Activated CD4-positive, alpha-beta T cell treated with anti-CD3 and anti-CD28 coated beads for 36 hours (primary cell): ENCODE results near the gene RCN1. TPM values are rescaled to one million over a fixed set of nuclear protein-coding genes. Genes with fewer than 3 reads are reported as not detected.

Source experiments
- ATAC-seq: fragments of 200-7000 bp; cut with Tn5 transposase; one replicate; pipeline ENCODE4 v1.10.0; 2021; ENCODE audit warnings: mild to moderate bottlenecking, moderate library complexity
- CTCF ChIA-PET: fragments of 350-600 bp; sonication (Branson Sonifier 250); formaldehyde crosslinking; loops from one replicate; lab custom pipeline; 2021; ENCODE audit warnings: antibody characterized with exemption; lab: Charles Lee
- POLR2A ChIA-PET: fragments of 350-600 bp; sonication (Branson Sonifier 250); formaldehyde crosslinking; loops from one replicate; lab custom pipeline; 2021; ENCODE audit warnings: antibody characterized with exemption, inconsistent platforms; lab: Charles Lee
- DNase-seq: peaks from one replicate; pipeline ENCODE4 v3.0.0-alpha.2; 2020
- H3K27ac Mint-ChIP-seq: one replicate; pipeline ENCODE4 v1.8.0; 2021; ENCODE audit warnings: mixed read lengths
- H3K27me3 Mint-ChIP-seq: one replicate; pipeline ENCODE4 v1.8.0; 2021; ENCODE audit warnings: mixed read lengths
- H3K36me3 Mint-ChIP-seq: one replicate; pipeline ENCODE4 v1.8.0; 2021; ENCODE audit warnings: low read depth, mixed read lengths
- H3K4me1 Mint-ChIP-seq: one replicate; pipeline ENCODE4 v1.8.0; 2021; ENCODE audit warnings: mixed read lengths
- H3K4me3 Mint-ChIP-seq: one replicate; pipeline ENCODE4 v1.8.0; 2021; ENCODE audit warnings: mild to moderate bottlenecking, moderate library complexity, mixed read lengths
- H3K9me3 Mint-ChIP-seq: one replicate; pipeline ENCODE4 v1.8.0; 2021; ENCODE audit warnings: low read depth, mixed read lengths
- intact Hi-C, 2 experiments: fragments of 100-400 bp; cut with DNase I in 1 of 2; cut with micrococcal nuclease in 1 of 2; formaldehyde crosslinking; loops; one replicate each; pipeline versions ENCODE4 v1.14.2 to v1.15.1; 2022 to 2024; cut with DNase I, micrococcal nuclease
- total RNA-seq, 2 experiments: library from RNA; stranded (reverse); gene quantifications; one replicate each; pipeline ENCODE4 v1.2.3, GENCODE V29; 2021

The RCN1 gene
- total RNA-seq, 2 experiments from 2014 or later: 19.1 to 24.1 TPM

DNA sequence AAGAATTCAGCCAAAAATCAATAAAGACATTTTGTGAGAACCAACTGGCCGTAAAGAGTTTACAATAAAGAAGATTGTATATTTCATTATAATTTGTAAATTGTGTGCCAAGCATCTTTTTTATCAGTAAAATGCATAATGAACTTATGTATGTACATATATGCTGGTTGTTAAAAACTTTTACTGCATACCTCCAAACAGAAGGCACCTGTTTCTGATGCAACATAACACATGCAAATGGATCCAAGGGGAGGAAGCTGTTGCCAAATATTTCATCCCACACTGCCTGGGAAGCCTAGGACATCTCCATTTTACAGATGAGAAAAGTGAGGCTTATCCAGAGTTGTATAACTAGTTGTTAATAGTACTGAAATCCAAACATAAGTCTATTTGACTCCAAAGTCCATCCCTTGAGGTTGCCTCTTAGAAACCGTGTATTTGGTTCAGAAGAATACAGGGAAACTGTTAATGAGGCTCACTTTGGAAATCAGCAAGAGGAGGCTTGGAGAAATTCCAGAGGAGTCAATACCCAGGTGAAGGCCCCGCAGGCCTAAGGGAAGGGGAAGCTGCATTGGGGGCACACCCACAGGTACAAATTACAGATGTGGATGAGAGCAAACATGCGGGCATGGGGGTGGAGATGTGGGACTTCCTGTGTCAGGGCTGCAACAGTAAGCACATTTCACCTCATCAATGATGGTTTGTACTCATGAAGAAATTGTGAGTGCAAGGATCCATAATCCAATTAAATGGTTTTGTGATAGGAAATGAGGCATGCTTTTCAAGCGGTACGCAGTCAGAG, 51.1 kb downstream of the RCN1 start:
- no peak for DNase-seq
- no peak for ATAC-seq
- intact Hi-C loops: no loop called here
- Mint-ChIP-seq H3K4me3 (no peak overlapping the region), H3K36me3 (no peaks in the 10 kb centered on the region), H3K9me3 (no peaks in the 10 kb centered on the region), H3K27me3 (peaks cover 8% of the 10 kb centered on the region), H3K27ac (no peak overlapping the region), H3K4me1 (no peaks in the 10 kb centered on the region)
- POLR2A ChIA-PET: no interaction called here
- CTCF ChIA-PET: interaction anchor here (0.9 to 1.1 kb wide), 2 partner anchors 33 to 91 kb away, joined by 3 read pairs; no protein-coding TSS in a partner anchor

DNA sequence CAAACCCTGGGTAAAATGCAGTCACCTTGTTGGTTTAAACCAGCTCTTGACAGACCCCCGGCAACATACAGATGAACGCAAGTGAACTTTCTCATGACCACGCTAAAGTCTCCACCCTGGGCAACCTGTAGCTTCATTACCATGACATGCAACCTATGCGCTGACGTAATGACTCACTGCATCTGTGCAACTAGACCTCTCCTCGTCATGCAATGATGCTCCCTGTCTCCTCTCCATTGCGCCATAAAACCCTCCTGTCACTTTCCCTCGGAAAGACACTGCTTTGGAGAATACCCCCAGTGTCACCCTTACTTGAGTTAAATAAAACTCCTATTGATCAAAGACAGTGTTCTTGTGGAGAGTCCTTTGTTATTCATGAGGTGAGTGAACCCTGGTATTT, 52.5 kb downstream of the RCN1 start:
- Mint-ChIP-seq H3K9me3 (no peaks in the 10 kb centered on the region), H3K36me3 (no peaks in the 10 kb centered on the region), H3K27ac (no peak overlapping the region), H3K4me1 (no peaks in the 10 kb centered on the region), H3K27me3 (peaks cover 8% of the 10 kb centered on the region), H3K4me3 (no peak overlapping the region)
- intact Hi-C loops: no loop called here
- DNase-seq (no peak), ATAC-seq (no peak)
- POLR2A ChIA-PET: no interaction called here
- CTCF ChIA-PET: interaction anchor here (0.8 to 0.9 kb wide), 2 partner anchors 92 to 543 kb away, joined by 3 read pairs; no protein-coding TSS in a partner anchor

DNA sequence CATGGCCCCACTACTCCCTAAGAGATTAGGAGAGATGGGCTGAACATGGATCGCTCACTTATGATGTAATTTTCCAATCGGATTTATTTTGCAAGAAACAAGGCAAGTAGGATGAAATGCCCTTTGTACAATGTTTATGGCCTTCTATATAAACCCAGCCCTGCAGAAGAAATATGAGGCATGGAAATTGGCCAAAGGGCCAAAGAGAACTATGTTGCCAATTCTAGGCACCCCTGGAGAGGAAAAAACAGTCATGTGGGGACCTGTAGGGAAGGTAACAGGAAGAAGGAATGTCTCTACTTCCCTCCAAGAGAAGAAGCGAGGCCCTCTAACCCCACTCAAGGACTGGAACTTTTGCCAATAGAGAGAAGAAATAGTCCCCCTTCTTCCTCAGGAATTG, 54.4 kb downstream of the RCN1 start:
- DNase-seq (no peak), ATAC-seq (no peak)
- Mint-ChIP-seq H3K27me3 (peaks cover 14% of the 10 kb centered on the region), H3K27ac (no peak overlapping the region), H3K9me3 (no peaks in the 10 kb centered on the region), H3K4me3 (no peak overlapping the region), H3K4me1 (no peaks in the 10 kb centered on the region), H3K36me3 (no peaks in the 10 kb centered on the region)
- intact Hi-C loops: no loop called here
- ChIA-PET CTCF (interaction anchor here (0.7 kb wide), 1 partner anchor 18 kb away, joined by 4 read pairs; no protein-coding TSS in a partner anchor), POLR2A (no interaction called here)

DNA sequence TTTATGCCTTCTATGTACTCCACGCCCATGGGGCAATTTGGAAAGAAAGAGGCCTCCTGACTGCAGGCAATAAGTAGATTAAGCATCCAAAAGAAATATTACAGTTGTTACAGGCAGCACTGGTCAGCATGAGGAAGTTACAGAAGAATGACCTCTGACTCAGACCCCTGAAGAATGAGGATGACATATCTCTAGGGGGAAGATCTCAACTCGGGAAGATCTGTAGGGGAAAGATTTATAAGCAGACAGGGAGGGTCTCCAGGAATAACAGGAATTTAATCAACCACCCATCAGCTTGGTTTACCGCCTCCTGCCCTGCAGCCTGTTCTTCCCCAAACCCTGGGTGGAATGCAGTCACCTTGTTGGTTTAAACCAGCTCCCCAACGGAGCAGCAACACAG, 58.0 kb downstream of the RCN1 start:
- H3K36me3 Mint-ChIP-seq: no peaks in the 10 kb centered on the region
- intact Hi-C loops: no loop called here
- peaks cover 33% of the 10 kb centered on the region for H3K27me3 Mint-ChIP-seq
- no peaks in the 10 kb centered on the region for H3K4me1 Mint-ChIP-seq
- no peak overlapping the region for H3K4me3 Mint-ChIP-seq
- no peak overlapping the region for H3K27ac Mint-ChIP-seq
- no peak for ATAC-seq
- CTCF ChIA-PET: no interaction called here
- POLR2A ChIA-PET: no interaction called here
- no peaks in the 10 kb centered on the region for H3K9me3 Mint-ChIP-seq
- no peak for DNase-seq

DNA sequence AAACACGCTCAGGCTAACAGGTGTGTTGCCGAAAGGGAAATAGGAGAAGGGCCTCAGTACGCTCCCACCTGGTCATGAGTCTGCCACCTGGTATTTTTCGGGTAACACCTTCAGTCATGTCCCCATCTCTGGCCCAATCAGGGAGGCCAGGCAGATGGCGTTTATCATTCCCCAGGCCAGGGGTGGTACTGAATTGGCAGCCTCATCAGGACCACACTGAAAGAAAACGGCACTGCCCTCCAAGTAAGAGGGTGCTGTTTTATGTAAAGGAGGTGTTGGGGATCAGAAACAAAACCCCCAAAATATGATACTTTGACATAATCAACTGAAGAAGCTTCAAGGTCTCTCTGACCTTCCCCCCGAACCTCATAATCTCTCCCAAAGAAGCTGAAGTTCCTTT, 58.9 kb downstream of the RCN1 start:
- peaks cover 35% of the 10 kb centered on the region for H3K27me3 Mint-ChIP-seq
- H3K27ac Mint-ChIP-seq: no peak overlapping the region
- H3K4me3 Mint-ChIP-seq: no peak overlapping the region
- intact Hi-C loops: no loop called here
- POLR2A ChIA-PET: no interaction called here
- H3K9me3 Mint-ChIP-seq: no peaks in the 10 kb centered on the region
- ATAC-seq (no peak), DNase-seq (no peak)
- H3K4me1 Mint-ChIP-seq: no peaks in the 10 kb centered on the region
- CTCF ChIA-PET: interaction anchor here (0.6 kb wide), 1 partner anchor 24 kb away, joined by 3 read pairs; no protein-coding TSS in a partner anchor
- H3K36me3 Mint-ChIP-seq: no peaks in the 10 kb centered on the region

DNA sequence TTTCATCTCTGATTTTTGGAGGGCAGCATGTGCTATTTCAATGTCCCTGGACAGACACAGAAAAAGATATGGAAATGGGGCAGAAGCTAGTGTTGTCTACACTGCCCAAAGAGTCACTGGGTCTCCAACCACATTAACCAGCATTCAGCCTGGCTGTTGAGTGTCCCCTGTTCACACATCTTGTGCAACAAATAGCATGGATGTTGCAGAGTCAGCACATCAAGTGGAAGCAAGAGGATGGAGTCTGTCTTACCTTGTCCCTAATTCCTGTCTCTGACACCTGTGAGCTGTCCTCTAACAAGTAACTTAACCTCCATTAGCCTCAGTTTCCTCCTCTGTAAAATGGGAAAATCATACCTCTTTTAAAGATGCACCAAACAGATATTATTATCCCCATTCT, 60.2 kb downstream of the RCN1 start:
- intact Hi-C loops: no loop called here
- H3K27me3 Mint-ChIP-seq: peaks cover 30% of the 10 kb centered on the region

DNA sequence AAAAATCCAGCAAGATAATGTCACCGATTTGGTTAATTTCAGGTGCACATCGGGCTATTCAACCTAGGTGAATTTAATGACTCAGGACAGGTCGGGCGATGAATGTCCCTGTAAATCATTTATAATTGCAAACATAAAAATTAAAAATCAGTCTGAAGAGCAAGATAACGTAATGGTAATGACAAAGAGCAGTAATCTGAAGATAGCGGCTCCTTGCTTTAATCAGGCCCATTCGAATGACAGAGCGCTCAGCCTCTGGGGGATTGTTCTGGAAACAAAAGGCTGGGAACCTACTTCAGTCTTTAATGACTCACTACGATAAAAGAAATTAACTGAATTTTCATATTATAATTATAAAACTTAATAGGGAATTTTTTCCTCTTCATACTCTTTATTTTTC, 61.3 kb downstream of the RCN1 start:
- DNase-seq: no peak
- CTCF ChIA-PET: no interaction called here
- ATAC-seq: no peak
- POLR2A ChIA-PET: no interaction called here
- no peak overlapping the region for H3K4me3 Mint-ChIP-seq
- no peak overlapping the region for H3K27ac Mint-ChIP-seq
- peaks cover 28% of the 10 kb centered on the region for H3K27me3 Mint-ChIP-seq
- intact Hi-C loops: no loop called here
- peaks cover 4% of the 10 kb centered on the region for H3K9me3 Mint-ChIP-seq
- H3K36me3 Mint-ChIP-seq: no peaks in the 10 kb centered on the region
- no peaks in the 10 kb centered on the region for H3K4me1 Mint-ChIP-seq

More for the DNA sequence above, 60.2 kb downstream of the RCN1 start:
- ChIA-PET CTCF (interaction anchor here (0.7 to 1.0 kb wide), 2 partner anchors 25 to 37 kb away, joined by 3 to 5 read pairs; no protein-coding TSS in a partner anchor), POLR2A (no interaction called here)
- Mint-ChIP-seq H3K9me3 (no peaks in the 10 kb centered on the region), H3K4me1 (no peaks in the 10 kb centered on the region), H3K36me3 (no peaks in the 10 kb centered on the region), H3K4me3 (no peak overlapping the region), H3K27ac (no peak overlapping the region)
- ATAC-seq (no peak), DNase-seq (no peak)

DNA sequence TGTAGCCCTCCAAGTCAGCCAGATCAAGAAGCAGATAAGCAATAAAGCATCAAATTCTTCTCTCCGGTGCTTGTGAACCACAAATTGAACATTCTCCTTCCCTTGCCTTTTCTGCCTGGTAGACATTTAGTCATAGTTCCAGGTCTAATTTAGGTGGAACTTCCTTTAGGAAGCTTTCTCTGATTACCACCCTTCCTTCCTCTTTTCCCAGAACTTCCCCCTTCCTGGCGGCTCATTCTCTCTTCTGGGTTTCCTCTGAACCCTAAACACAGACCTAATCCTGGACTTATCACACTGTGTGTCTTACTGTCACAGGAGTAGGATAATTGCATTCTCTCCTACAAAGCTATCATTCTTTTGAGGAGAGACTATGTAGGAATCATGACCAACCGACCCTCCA, 61.9 kb downstream of the RCN1 start:
- no peak overlapping the region for H3K4me3 Mint-ChIP-seq
- H3K4me1 Mint-ChIP-seq: no peaks in the 10 kb centered on the region
- DNase-seq (no peak), ATAC-seq (no peak)
- intact Hi-C loops: no loop called here
- peaks cover 4% of the 10 kb centered on the region for H3K9me3 Mint-ChIP-seq
- POLR2A ChIA-PET: no interaction called here
- CTCF ChIA-PET: no interaction called here
- peaks cover 28% of the 10 kb centered on the region for H3K27me3 Mint-ChIP-seq
- H3K36me3 Mint-ChIP-seq: no peaks in the 10 kb centered on the region
- no peak overlapping the region for H3K27ac Mint-ChIP-seq

DNA sequence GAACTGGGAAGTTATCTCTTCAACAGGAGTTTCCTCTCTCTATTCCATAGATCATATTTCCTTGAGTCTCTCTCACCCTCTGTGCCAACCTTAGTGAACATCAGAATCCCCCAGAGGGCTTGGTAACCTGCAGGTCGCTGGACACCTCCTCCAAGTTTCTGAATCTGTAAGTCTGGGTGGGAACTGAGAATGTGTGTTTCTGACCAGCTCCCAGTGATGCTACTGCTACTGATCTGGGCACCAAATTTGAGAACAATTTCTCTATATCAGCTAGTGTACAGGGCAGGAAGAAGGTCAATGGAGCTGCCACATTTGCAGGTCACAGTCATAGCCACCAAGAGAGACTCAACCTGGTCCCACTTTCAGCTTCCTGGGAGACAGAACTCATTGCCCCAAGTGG, 62.9 kb downstream of the RCN1 start:
- DNase-seq (no peak), ATAC-seq (no peak)
- H3K4me1 Mint-ChIP-seq: no peaks in the 10 kb centered on the region
- ChIA-PET CTCF (interaction anchor here (0.8 to 1.4 kb wide), 3 partner anchors 22 to 102 kb away, joined by 3 read pairs; no protein-coding TSS in a partner anchor), POLR2A (no interaction called here)
- no peak overlapping the region for H3K27ac Mint-ChIP-seq
- peaks cover 4% of the 10 kb centered on the region for H3K9me3 Mint-ChIP-seq
- intact Hi-C loops: no loop called here
- no peak overlapping the region for H3K4me3 Mint-ChIP-seq
- no peaks in the 10 kb centered on the region for H3K36me3 Mint-ChIP-seq
- peaks cover 31% of the 10 kb centered on the region for H3K27me3 Mint-ChIP-seq

DNA sequence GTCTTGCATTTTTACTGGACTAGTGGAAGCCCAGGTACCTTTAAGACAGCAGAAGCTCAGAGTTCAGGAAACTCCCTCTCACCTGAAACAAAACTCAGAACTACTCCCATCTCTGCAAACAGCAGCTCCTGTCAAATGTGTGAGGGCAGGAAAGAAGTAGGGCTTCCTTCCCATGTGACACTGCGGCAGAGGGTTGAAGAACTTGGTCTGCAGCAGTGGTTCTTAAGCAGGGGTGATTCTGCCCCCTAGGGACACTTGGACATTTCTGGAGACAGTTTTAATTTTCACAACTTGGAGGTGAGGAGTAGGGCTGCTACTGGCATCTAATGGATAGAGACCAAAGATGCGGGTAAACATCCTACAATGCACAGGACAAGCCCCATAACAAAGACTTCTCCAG, 63.4 kb downstream of the RCN1 start:
- CTCF ChIA-PET: interaction anchor here (0.5 to 1.4 kb wide), 5 partner anchors 21 to 223 kb away, joined by 3 read pairs; no protein-coding TSS in a partner anchor
- ATAC-seq: no peak
- POLR2A ChIA-PET: no interaction called here
- DNase-seq: no peak
- H3K27me3 Mint-ChIP-seq: peaks cover 33% of the 10 kb centered on the region
- no peaks in the 10 kb centered on the region for H3K4me1 Mint-ChIP-seq
- intact Hi-C loops: no loop called here
- H3K9me3 Mint-ChIP-seq: peaks cover 4% of the 10 kb centered on the region
- no peak overlapping the region for H3K27ac Mint-ChIP-seq
- no peaks in the 10 kb centered on the region for H3K36me3 Mint-ChIP-seq
- H3K4me3 Mint-ChIP-seq: no peak overlapping the region
